GM12878 (cell line): ENCODE measurements around the gene RAD9A. TPM values are rescaled to one million over a fixed set of nuclear protein-coding genes. Genes with fewer than 3 reads are reported as not detected.
A peak's percentile ranks its signal among the peaks of the same experiment; 100 is the strongest.

Source experiments
- CREB1 ChIP-seq: IDR thresholded peaks from 2 replicates; pipeline ENCODE4 v1.6.1; 2012; ENCODE audit warnings: low read depth, mild to moderate bottlenecking, inconsistent platforms
- E2F8 ChIP-seq: fragments of 450-650 bp; IDR thresholded peaks from 2 replicates; pipeline ENCODE4 v1.6.1; 2018; ENCODE audit warnings: mild to moderate bottlenecking, low read depth, moderate library complexity; ENCODE audit not compliant: partially characterized antibody
- GATAD2B ChIP-seq: fragments of 450-650 bp; conservative IDR thresholded peaks from 2 replicates; pipeline ENCODE4 v1.6.1; 2017; ENCODE audit warnings: low read depth, mild to moderate bottlenecking, moderate library complexity
- IKZF1 ChIP-seq: fragments of 450-650 bp; conservative IDR thresholded peaks from 2 replicates; pipeline ENCODE4 v1.6.1; 2017; ENCODE audit warnings: antibody characterized with exemption, mild to moderate bottlenecking
- KAT2A ChIP-seq: conservative IDR thresholded peaks from 2 replicates; pipeline ENCODE4 v1.6.1; 2011; ENCODE audit warnings: low read depth, low read length; ENCODE audit not compliant: control insufficient read depth
- NR2F1 ChIP-seq: fragments of 450-650 bp; conservative IDR thresholded peaks from 2 replicates; pipeline ENCODE4 v1.6.1; 2017; ENCODE audit warnings: mild to moderate bottlenecking
- PAX5 ChIP-seq: IDR thresholded peaks from 2 replicates; pipeline ENCODE4 v1.6.1; 2011; ENCODE audit warnings: low read depth, low read length, borderline replicate concordance
- PML ChIP-seq: IDR thresholded peaks from 2 replicates; pipeline ENCODE4 v1.6.1; 2012; ENCODE audit warnings: low read length, inconsistent platforms
- POLR2A ChIP-seq: IDR thresholded peaks from 2 replicates; pipeline ENCODE4 v1.6.1; 2011; ENCODE audit warnings: low read depth, mild to moderate bottlenecking, low read length
- RAD21 ChIP-seq: IDR thresholded peaks from 2 replicates; pipeline ENCODE4 v1.6.1; 2011; ENCODE audit warnings: mild to moderate bottlenecking, low read depth, low read length, moderate library complexity; ENCODE audit not compliant: insufficient read depth
- RELB ChIP-seq: fragments of 450-650 bp; IDR thresholded peaks from 2 replicates; pipeline ENCODE4 v1.6.1; 2017; ENCODE audit warnings: low read depth, mild to moderate bottlenecking, moderate library complexity
- SIX5 ChIP-seq: IDR thresholded peaks from 2 replicates; pipeline ENCODE4 v1.6.1; 2011; ENCODE audit warnings: mild to moderate bottlenecking, low read depth, low read length, moderate library complexity; ENCODE audit not compliant: severe bottlenecking
- SUZ12 ChIP-seq: fragments of 200-600 bp; sonication (generic); IDR thresholded peaks from one replicate; pipeline ENCODE4 v1.6.1; 2018; ENCODE audit warnings: antibody characterized with exemption, mild to moderate bottlenecking; ENCODE audit not compliant: unreplicated experiment
- YY1 ChIP-seq: IDR thresholded peaks from 2 replicates; pipeline ENCODE4 v1.6.1; 2011; ENCODE audit warnings: low read depth, mild to moderate bottlenecking, low read length
- polyA plus RNA-seq, 11 experiments: library from polyadenylated mRNA; depleted of rRNA in 4 of 11; unstranded in 6 of 11; stranded (reverse) in 5 of 11; fragments of >200 nt; fragmentation: Nextera tagmentation in 4 of 11; fragmentation: Illumina TruSeq in 1 of 11; extraction: Ambion mirVana in 4 of 11; extraction: Trizol in 1 of 11; gene quantifications; 1 replicate in 1 of 11; 2 replicates in 10 of 11; pipeline versions ENCODE4 v1.2.1 to v1.2.3, GENCODE V29; 2011 to 2016; ENCODE audit warnings: inconsistent platforms in 2 of 11, missing spikeins in 2 of 11, low read depth in 1 of 11
- total RNA-seq, 4 experiments: library from RNA; depleted of rRNA in 3 of 4; stranded (reverse); fragments of >200 nt in 3 of 4; fragmentation: Illumina TruSeq in 1 of 4; extraction: Trizol in 1 of 4; gene quantifications; 2 replicates each; pipeline versions ENCODE4 v1.2.1 to v1.2.3, GENCODE V29; 2013 to 2021
- TF ChIP-seq, protein P1 (sequence below): IDR thresholded peaks from 2 replicates; pipeline ENCODE4 v1.6.1; 2012; ENCODE audit warnings: improper control_type of control experiment, low read depth, low read length; ENCODE audit not compliant: insufficient replicate concordance
- TF ChIP-seq, protein P2 (sequence below): IDR thresholded peaks from 2 replicates; pipeline ENCODE4 v1.6.1; 2012; ENCODE audit warnings: low read depth, low read length, improper control_type of control experiment
- TF ChIP-seq, protein P3 (sequence below), 3 experiments: IDR thresholded peaks in 2 of 3; conservative IDR thresholded peaks in 1 of 3; 2 replicates each; pipeline ENCODE4 v1.5.1; 2011; ENCODE audit warnings: low read depth in 3 of 3, low read length in 3 of 3, mild to moderate bottlenecking in 3 of 3, control low read depth in 2 of 3, moderate library complexity in 2 of 3, inconsistent platforms in 1 of 3, mixed read lengths in 1 of 3; ENCODE audit not compliant: control insufficient read depth in 2 of 3, insufficient read depth in 1 of 3; ENCODE audit errors: extremely low read depth in 1 of 3

Gene RAD9A
- total and polyA plus RNA-seq, 10 of the 15 experiments (the other 5 are each of a cell fraction or from before 2014, with no cell fraction given), result 1.1 to 36.2 (median 19.8) TPM

DNA sequence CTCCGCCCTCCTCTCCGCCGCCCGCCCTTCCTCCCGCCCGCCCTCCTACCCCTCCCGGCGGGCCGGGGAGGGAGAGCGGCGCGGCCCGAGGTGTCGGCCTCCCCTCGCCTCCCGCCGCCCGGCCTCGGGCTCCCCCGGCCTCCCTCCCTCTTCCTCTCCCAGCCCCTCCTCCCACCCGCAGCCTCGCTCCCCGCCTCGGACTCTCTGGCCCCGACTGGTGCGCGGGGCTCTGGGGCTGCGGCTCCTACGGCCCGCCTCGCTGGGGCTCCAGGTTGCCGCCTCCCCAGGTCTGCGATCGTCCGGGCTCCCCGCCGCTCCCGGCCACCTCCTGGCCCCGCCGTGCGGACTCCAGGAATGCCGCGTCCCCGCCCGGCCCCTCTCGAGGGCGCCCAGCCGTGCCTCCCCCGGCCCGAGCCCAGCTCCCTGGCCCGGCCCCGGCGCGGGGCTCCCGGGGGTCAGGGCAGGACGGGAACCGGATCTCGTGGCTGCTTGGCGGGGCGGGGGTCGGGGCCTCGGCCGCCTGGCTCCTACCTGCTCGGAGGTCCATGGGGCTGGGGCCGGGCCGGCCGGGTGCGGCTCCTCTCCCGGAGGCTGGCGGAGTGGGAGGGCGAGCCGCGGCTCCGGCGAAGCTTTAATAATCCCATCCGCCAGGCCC lies 18.7 kb upstream of the RAD9A start, which contains the start of gene CLCF1 (continued):
- TF ChIP-seq, protein P1, sequence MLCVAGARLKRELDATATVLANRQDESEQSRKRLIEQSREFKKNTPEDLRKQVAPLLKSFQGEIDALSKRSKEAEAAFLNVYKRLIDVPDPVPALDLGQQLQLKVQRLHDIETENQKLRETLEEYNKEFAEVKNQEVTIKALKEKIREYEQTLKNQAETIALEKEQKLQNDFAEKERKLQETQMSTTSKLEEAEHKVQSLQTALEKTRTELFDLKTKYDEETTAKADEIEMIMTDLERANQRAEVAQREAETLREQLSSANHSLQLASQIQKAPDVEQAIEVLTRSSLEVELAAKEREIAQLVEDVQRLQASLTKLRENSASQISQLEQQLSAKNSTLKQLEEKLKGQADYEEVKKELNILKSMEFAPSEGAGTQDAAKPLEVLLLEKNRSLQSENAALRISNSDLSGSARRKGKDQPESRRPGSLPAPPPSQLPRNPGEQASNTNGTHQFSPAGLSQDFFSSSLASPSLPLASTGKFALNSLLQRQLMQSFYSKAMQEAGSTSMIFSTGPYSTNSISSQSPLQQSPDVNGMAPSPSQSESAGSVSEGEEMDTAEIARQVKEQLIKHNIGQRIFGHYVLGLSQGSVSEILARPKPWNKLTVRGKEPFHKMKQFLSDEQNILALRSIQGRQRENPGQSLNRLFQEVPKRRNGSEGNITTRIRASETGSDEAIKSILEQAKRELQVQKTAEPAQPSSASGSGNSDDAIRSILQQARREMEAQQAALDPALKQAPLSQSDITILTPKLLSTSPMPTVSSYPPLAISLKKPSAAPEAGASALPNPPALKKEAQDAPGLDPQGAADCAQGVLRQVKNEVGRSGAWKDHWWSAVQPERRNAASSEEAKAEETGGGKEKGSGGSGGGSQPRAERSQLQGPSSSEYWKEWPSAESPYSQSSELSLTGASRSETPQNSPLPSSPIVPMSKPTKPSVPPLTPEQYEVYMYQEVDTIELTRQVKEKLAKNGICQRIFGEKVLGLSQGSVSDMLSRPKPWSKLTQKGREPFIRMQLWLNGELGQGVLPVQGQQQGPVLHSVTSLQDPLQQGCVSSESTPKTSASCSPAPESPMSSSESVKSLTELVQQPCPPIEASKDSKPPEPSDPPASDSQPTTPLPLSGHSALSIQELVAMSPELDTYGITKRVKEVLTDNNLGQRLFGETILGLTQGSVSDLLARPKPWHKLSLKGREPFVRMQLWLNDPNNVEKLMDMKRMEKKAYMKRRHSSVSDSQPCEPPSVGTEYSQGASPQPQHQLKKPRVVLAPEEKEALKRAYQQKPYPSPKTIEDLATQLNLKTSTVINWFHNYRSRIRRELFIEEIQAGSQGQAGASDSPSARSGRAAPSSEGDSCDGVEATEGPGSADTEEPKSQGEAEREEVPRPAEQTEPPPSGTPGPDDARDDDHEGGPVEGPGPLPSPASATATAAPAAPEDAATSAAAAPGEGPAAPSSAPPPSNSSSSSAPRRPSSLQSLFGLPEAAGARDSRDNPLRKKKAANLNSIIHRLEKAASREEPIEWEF, result no peak
- TF ChIP-seq CREB1, result no peak
- no peak for TF ChIP-seq PAX5
- no peak for TF ChIP-seq E2F8
- TF ChIP-seq RAD21, result no peak
- 0 out of 2 replicates have a peak, but pooled peaks have one; percentile 13 for TF ChIP-seq YY1
- TF ChIP-seq GATAD2B, result peak; percentile 32
- no peak for TF ChIP-seq RELB
- TF ChIP-seq SUZ12, result no peak
- no peak for TF ChIP-seq POLR2A
- TF ChIP-seq KAT2A, result no peak
- TF ChIP-seq, protein P2, sequence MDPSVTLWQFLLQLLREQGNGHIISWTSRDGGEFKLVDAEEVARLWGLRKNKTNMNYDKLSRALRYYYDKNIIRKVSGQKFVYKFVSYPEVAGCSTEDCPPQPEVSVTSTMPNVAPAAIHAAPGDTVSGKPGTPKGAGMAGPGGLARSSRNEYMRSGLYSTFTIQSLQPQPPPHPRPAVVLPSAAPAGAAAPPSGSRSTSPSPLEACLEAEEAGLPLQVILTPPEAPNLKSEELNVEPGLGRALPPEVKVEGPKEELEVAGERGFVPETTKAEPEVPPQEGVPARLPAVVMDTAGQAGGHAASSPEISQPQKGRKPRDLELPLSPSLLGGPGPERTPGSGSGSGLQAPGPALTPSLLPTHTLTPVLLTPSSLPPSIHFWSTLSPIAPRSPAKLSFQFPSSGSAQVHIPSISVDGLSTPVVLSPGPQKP, result no peak
- peak; percentile 69 for TF ChIP-seq IKZF1
- no peak for TF ChIP-seq SIX5
- TF ChIP-seq NR2F1, result peak; percentile 28; the same call in 1 of the 2 replicates
- TF ChIP-seq, protein P3, sequence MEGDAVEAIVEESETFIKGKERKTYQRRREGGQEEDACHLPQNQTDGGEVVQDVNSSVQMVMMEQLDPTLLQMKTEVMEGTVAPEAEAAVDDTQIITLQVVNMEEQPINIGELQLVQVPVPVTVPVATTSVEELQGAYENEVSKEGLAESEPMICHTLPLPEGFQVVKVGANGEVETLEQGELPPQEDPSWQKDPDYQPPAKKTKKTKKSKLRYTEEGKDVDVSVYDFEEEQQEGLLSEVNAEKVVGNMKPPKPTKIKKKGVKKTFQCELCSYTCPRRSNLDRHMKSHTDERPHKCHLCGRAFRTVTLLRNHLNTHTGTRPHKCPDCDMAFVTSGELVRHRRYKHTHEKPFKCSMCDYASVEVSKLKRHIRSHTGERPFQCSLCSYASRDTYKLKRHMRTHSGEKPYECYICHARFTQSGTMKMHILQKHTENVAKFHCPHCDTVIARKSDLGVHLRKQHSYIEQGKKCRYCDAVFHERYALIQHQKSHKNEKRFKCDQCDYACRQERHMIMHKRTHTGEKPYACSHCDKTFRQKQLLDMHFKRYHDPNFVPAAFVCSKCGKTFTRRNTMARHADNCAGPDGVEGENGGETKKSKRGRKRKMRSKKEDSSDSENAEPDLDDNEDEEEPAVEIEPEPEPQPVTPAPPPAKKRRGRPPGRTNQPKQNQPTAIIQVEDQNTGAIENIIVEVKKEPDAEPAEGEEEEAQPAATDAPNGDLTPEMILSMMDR (IDR thresholded peaks at IDR 0.05 in 2 of 3, conservative IDR thresholded peaks at IDR 0.05 in 1 of 3; ENCODE audit: control insufficient read depth in 2 of 3, extremely low read depth in 1 of 3, insufficient read depth in 1 of 3, low read depth in 3 of 3, low read length in 3 of 3), result no peak
- no peak for TF ChIP-seq PML
